GM12801 (cell line): ENCODE results near the gene MDGA2.

Experiments
- CTCF ChIP-seq: IDR thresholded peaks from one replicate; pipeline ENCODE4 v1.5.1; 2011; ENCODE audit warnings: control low read depth; ENCODE audit not compliant: insufficient read length; ENCODE audit errors: extremely low read depth

Gene MDGA2

GRCh38 chr14:47297374-47297773 is 378.0 kb downstream of the MDGA2 start:
- TF ChIP-seq CTCF = no peak

GRCh38 chr14:47284283-47284682 is 391.1 kb downstream of the MDGA2 start:
- TF ChIP-seq CTCF = no peak

- no peak for TF ChIP-seq CTCF
These were observed 397.1 kb downstream of the MDGA2 start for GRCh38 chr14:47278233-47278842.

- TF ChIP-seq CTCF = no peak
These were observed 397.7 kb downstream of the MDGA2 start for GRCh38 chr14:47277703-47278102.

- no peak for TF ChIP-seq CTCF
These were observed 398.5 kb downstream of the MDGA2 start for GRCh38 chr14:47276931-47277330.

- no peak for TF ChIP-seq CTCF
These were observed 401.5 kb downstream of the MDGA2 start for GRCh38 chr14:47273939-47274338.

GRCh38 chr14:47270715-47271114 is 404.7 kb downstream of the MDGA2 start:
- TF ChIP-seq CTCF = no peak
